ENCODE measurements around the gene SCGB1C1. TPM values are rescaled to one million over a fixed set of nuclear protein-coding genes. Genes with fewer than 3 reads are reported as not detected.

Gene SCGB1C1
- total and polyA plus RNA-seq, 2 experiments from 2014 or later, result not detected

- no peaks in the 10 kb centered on the region for H3K9me2 ChIP-seq (ENCODE audit: insufficient read depth)
- H3K79me2 ChIP-seq (replicated peaks; ENCODE audit: insufficient read depth), result peaks cover 15% of the 10 kb centered on the region; the same call in 1 of the 2 replicates
- Mint-ChIP-seq H3K27me3 (ENCODE audit: insufficient read depth, low read depth, poor library complexity) (peaks cover 11% of the 10 kb centered on the region), H3K27ac (no peak overlapping the region), H3K4me3 (no peak overlapping the region), H3K36me3 (ENCODE audit: low read depth) (peaks cover 65% of the 10 kb centered on the region), H3K9me3 (no peaks in the 10 kb centered on the region; the same call in 2 of the 3 replicates), H3K4me1 (peaks cover 4% of the 10 kb centered on the region; the same call in 1 of the 3 replicates)
- no peaks in the 10 kb centered on the region; the same call in none of the 2 replicates for H4K20me1 ChIP-seq (replicated peaks; ENCODE audit: insufficient read depth)
- H3K4me2 ChIP-seq, result no peak overlapping the region
- peaks cover 16% of the 10 kb centered on the region for H3F3A ChIP-seq (replicated peaks; ENCODE audit: low read depth)
- H3K36me3 ChIP-seq (ENCODE audit: insufficient read depth), result peaks cover 8% of the 10 kb centered on the region
- H3K27me3 ChIP-seq (ENCODE audit: insufficient read depth), result no peaks in the 10 kb centered on the region
- no peak overlapping the region for H2AFZ ChIP-seq
- DNase-seq (ENCODE audit: low spot score), result no peak
- no peak overlapping the region for H3K4me3 ChIP-seq
- H3K4me1 ChIP-seq (ENCODE audit: insufficient read depth), result peaks cover 7% of the 10 kb centered on the region; the same call in 1 of the 2 replicates
- H3K27ac ChIP-seq (ENCODE audit: low read depth), result no peak overlapping the region
- TF ChIP-seq POLR2AphosphoS5 (IDR thresholded peaks at IDR 0.05; ENCODE audit: low read depth) (no peak), CREB1 (CRISPR knock-in tag; IDR thresholded peaks at IDR 0.05; ENCODE audit: low read depth) (no peak), ZNF331 (CRISPR knock-in tag; IDR thresholded peaks at IDR 0.05; ENCODE audit: low read depth) (no peak), CTCF (conservative IDR thresholded peaks at IDR 0.05; ENCODE audit: low read depth in 2 of 2) (no peak), EZH2phosphoT487 (IDR thresholded peaks at IDR 0.05; ENCODE audit: unreplicated experiment) (no peak), ZNF462 (CRISPR knock-in tag; IDR thresholded peaks at IDR 0.05) (no peak), NANOG (IDR thresholded peaks at IDR 0.05; ENCODE audit: borderline replicate concordance) (no peak), ETS1 (IDR thresholded peaks at IDR 0.05) (no peak), STAT1 (IDR thresholded peaks at IDR 0.05; ENCODE audit: unreplicated experiment) (no peak), EZH2 (IDR thresholded peaks at IDR 0.05; ENCODE audit: low read depth, unreplicated experiment) (no peak), JUNB (IDR thresholded peaks at IDR 0.05; ENCODE audit: unreplicated experiment) (no peak), REST (IDR thresholded peaks at IDR 0.05; ENCODE audit: unreplicated experiment) (no peak), ZNF114 (CRISPR knock-in tag; IDR thresholded peaks at IDR 0.05) (no peak)
- ATAC-seq, result no peak
Measured at GRCh38 chr11:212150-213100, 19.5 kb downstream of the SCGB1C1 start.
